Glutamatergic neuron (in vitro differentiated cells): ENCODE results near the gene SUN5. TPM values are rescaled to one million over a fixed set of nuclear protein-coding genes. Genes with fewer than 3 reads are reported as not detected.

ENCODE experiments used
- DNase-seq: peaks from one replicate; pipeline ENCODE4 v3.0.0; 2022
- H3K27ac Mint-ChIP-seq: one replicate; pipeline ENCODE4 v1.8.0; 2020; ENCODE audit warnings: mild to moderate bottlenecking, mixed read lengths, inconsistent platforms; ENCODE audit not compliant: unreplicated experiment
- H3K27me3 Mint-ChIP-seq: one replicate; pipeline ENCODE4 v1.8.0; 2020; ENCODE audit warnings: mild to moderate bottlenecking, moderate library complexity, mixed read lengths, inconsistent platforms; ENCODE audit not compliant: unreplicated experiment
- H3K36me3 Mint-ChIP-seq: one replicate; pipeline ENCODE4 v1.8.0; 2020; ENCODE audit warnings: mild to moderate bottlenecking, mixed read lengths, inconsistent platforms; ENCODE audit not compliant: unreplicated experiment
- H3K4me1 Mint-ChIP-seq: one replicate; pipeline ENCODE4 v1.8.0; 2020; ENCODE audit warnings: mild to moderate bottlenecking, low read depth, mixed read lengths, inconsistent platforms; ENCODE audit not compliant: unreplicated experiment
- H3K4me3 Mint-ChIP-seq: one replicate; pipeline ENCODE4 v1.8.0; 2020; ENCODE audit warnings: mild to moderate bottlenecking, mixed read lengths, inconsistent platforms; ENCODE audit not compliant: unreplicated experiment
- H3K9me3 Mint-ChIP-seq: one replicate; pipeline ENCODE4 v1.8.0; 2020; ENCODE audit warnings: mild to moderate bottlenecking, moderate library complexity, mixed read lengths, inconsistent platforms; ENCODE audit not compliant: unreplicated experiment
- CTCF ChIP-seq: fragments of 200-600 bp; sonication (generic); IDR thresholded peaks from one replicate; pipeline ENCODE4 v1.5.0; 2021; ENCODE audit not compliant: partially characterized antibody, unreplicated experiment
- total RNA-seq: library from RNA; stranded (reverse); fragmentation: NEBNext Ultra II Directional; extraction: Animal tissue kit (Norgen Biotek cat#: 25700); gene quantifications from one replicate; pipeline ENCODE4 v1.2.1, GENCODE V29; 2021; ENCODE audit not compliant: unreplicated experiment

The SUN5 gene
- total RNA-seq, 1 donor from 2014 or later, result not detected

DNA sequence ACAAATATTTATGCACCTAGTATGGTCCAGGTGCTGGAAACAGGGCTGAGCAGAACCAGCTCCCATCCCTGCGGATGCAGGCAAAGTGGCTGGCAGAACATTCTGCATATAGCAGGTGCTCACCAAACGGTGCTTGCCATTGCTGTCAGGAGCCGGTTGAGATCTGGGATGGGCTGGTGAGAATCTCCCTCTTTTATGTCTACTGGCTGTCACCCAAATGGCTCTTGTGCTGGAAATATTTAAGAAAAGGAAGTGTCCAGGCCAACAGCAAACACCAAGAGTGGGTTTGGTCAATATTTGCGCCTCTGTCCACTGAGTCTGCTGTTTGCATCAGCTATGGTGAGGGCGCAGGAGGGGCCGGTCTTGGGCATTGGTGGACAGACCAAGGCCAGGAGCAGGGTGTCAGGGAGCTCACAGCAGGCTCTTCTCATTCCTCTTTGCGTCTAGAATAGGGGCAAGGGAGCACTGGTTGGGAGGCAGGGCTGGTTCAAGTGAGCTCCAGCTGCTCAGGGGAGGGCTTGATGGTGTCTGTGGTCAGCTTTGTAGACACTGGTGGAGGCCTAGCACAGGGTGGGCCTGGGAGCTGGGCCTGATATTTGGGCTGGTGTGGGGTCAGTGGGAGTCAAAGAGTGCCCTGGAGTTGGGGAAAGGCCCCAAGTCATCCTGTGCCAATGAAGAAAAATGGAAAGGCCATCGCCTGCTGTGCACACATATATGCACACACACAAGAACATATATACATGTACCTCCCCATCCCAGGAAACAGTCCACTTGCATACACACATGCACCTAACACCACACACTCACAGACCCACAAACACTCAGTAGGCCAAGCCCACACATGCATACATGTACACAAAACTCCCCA lies 1.9 kb upstream of the SUN5 start:
- peaks cover 1% of the 10 kb centered on the region for H3K27me3 Mint-ChIP-seq
- no peak for DNase-seq
- H3K27ac Mint-ChIP-seq, result no peak overlapping the region
- H3K36me3 Mint-ChIP-seq, result no peaks in the 10 kb centered on the region
- H3K9me3 Mint-ChIP-seq, result peaks cover 4% of the 10 kb centered on the region
- H3K4me3 Mint-ChIP-seq, result no peak overlapping the region
- no peak for TF ChIP-seq CTCF
- H3K4me1 Mint-ChIP-seq, result no peaks in the 10 kb centered on the region

GRCh38 chr20:33005132-33005566 lies 916 bp upstream of the SUN5 start:
- TF ChIP-seq CTCF, result peak; percentile 84
- H3K36me3 Mint-ChIP-seq, result no peaks in the 10 kb centered on the region
- no peak overlapping the region for H3K4me3 Mint-ChIP-seq
- no peak overlapping the region for H3K27ac Mint-ChIP-seq
- peaks cover 1% of the 10 kb centered on the region for H3K27me3 Mint-ChIP-seq
- peaks cover 4% of the 10 kb centered on the region for H3K9me3 Mint-ChIP-seq
- no peaks in the 10 kb centered on the region for H3K4me1 Mint-ChIP-seq
- no peak for DNase-seq

DNA sequence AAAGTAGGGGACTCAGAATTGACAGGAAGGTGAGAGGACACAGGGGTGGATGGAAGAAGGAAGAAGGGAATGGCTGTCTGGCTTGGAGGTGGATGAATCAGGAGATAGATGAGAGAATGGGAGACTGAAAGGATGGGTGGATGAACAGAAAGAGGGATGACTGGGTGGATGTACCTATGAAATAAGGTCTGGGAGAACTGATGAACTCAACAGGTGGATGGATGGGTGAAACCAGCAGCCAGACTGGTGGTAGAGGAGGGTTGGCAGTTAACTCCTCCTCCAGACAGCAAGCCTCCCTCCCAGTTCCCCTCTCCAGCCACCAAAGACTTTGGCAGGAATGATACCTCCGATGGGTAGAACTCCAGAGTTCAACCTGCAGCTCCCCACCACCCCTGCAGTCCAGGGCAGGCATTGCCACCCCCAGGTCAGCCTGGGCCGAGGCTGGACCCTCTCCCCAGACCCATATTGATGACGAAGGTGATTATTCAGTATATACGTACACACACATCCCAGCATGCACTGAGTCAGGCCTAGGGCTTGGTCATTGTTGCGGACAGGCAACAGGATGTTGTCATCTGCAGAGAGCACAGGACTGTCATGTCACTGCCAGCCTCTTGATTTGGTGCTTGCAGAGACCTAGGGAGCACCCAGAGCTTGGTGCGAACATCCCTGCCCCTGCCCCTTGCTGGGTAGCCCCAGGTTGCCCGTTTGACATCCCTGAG lies 2.0 kb downstream of the SUN5 start:
- TF ChIP-seq CTCF, result no peak
- DNase-seq, result no peak
- H3K9me3 Mint-ChIP-seq, result peaks cover 2% of the 10 kb centered on the region
- H3K36me3 Mint-ChIP-seq, result no peaks in the 10 kb centered on the region
- no peak overlapping the region for H3K4me3 Mint-ChIP-seq
- H3K4me1 Mint-ChIP-seq, result no peaks in the 10 kb centered on the region
- H3K27ac Mint-ChIP-seq, result no peak overlapping the region
- peaks cover 1% of the 10 kb centered on the region for H3K27me3 Mint-ChIP-seq

GRCh38 chr20:33000802-33001466 lies 3.3 kb downstream of the SUN5 start:
- Mint-ChIP-seq H3K4me3 (no peak overlapping the region), H3K9me3 (peaks cover 2% of the 10 kb centered on the region), H3K27ac (no peak overlapping the region), H3K4me1 (no peaks in the 10 kb centered on the region), H3K27me3 (peaks cover 1% of the 10 kb centered on the region), H3K36me3 (no peaks in the 10 kb centered on the region)
- TF ChIP-seq CTCF, result no peak
- no peak for DNase-seq
